GM19240 (cell line): ENCODE measurements around the gene GDNF.

ENCODE experiments used
- DNase-seq: peaks from one replicate; pipeline ENCODE4 v3.0.0; 2011; ENCODE audit warnings: low spot score; ENCODE audit not compliant: insufficient read length

GDNF gene

GRCh38 chr5:37847978-37848425 is 8.2 kb upstream of the GDNF start:
- DNase-seq = no peak

GRCh38 chr5:37846786-37847310 is 7.0 kb upstream of the GDNF start:
- DNase-seq = no peak

- DNase-seq = no peak
These were observed 4.2 kb upstream of the GDNF start for GRCh38 chr5:37844009-37844408.

- no peak for DNase-seq
These were observed 2.2 kb upstream of the GDNF start for GRCh38 chr5:37842048-37842447.

- DNase-seq = no peak
These were observed 1.4 kb upstream of the GDNF start for GRCh38 chr5:37841203-37841602.

- DNase-seq = no peak
These were observed 503 bp upstream of the GDNF start for GRCh38 chr5:37840053-37841034.

- no peak for DNase-seq
These were observed 904 bp downstream of the GDNF start for GRCh38 chr5:37838933-37839341.

GRCh38 chr5:37838152-37838932 is 1.5 kb downstream of the GDNF start:
- DNase-seq = no peak

GRCh38 chr5:37837414-37838032 is 2.3 kb downstream of the GDNF start:
- peak; percentile 85 for DNase-seq

- no peak for DNase-seq
These were observed 3.0 kb downstream of the GDNF start for GRCh38 chr5:37836592-37837413.

- DNase-seq = no peak
These were observed 3.6 kb downstream of the GDNF start for GRCh38 chr5:37836235-37836591.

GRCh38 chr5:37835380-37835973 is 4.4 kb downstream of the GDNF start:
- no peak for DNase-seq

- DNase-seq = no peak
These were observed 5.1 kb downstream of the GDNF start for GRCh38 chr5:37834542-37835379.

GRCh38 chr5:37833990-37834389 is 5.9 kb downstream of the GDNF start:
- no peak for DNase-seq

- no peak for DNase-seq
These were observed 7.9 kb downstream of the GDNF start for GRCh38 chr5:37831821-37832534.

GRCh38 chr5:37830348-37830747 is 9.5 kb downstream of the GDNF start:
- DNase-seq = no peak

- no peak for DNase-seq
These were observed 14.4 kb downstream of the GDNF start for GRCh38 chr5:37825334-37825915.

- DNase-seq = no peak
These were observed 16.2 kb downstream of the GDNF start for GRCh38 chr5:37823433-37824152.
